ENCODE measurements around the gene EDA. TPM values are rescaled to one million over a fixed set of nuclear protein-coding genes. Genes with fewer than 3 reads are reported as not detected.

EDA gene
- total and polyA plus RNA-seq, 2 donors (not counting 1 experiment from before 2014, with no cell fraction given): 0.04 to 1.2 TPM

DNA sequence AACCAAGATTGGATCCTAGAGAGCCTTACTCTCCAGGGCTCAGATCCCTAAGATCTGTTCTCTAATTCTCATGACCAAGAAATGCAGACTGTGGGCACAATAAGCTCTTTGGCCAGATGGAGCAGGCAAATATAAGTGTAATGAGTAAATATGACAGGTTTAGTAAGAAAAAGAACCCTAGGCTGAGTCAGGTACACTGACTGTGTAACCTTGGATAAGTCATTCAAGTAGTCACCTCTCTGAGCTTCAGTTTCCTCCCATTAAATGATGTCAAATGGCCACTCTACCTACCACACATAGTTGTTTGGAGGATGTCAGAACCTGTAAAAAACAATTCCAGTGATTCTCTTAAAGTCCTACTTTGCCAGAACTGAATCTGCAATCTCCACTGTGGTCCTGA lies 8.3 kb upstream of the EDA start:
- ATAC-seq (ENCODE audit: low read depth) (no peak), DNase-seq (no peak)
- POLR2A ChIA-PET: no interaction called here
- Mint-ChIP-seq H3K4me1 (no peaks in the 10 kb centered on the region), H3K9me3 (ENCODE audit: insufficient read depth) (no peaks in the 10 kb centered on the region), H3K4me3 (no peak overlapping the region), H3K27me3 (peaks cover 2% of the 10 kb centered on the region), H3K27ac (no peak overlapping the region)
- no peak overlapping the region for H3K27ac ChIP-seq (ENCODE audit: low read length in 2 of 2)
- H3K4me2 ChIP-seq (replicated peaks; ENCODE audit: low read depth, low read length, poor library complexity, severe bottlenecking): no peak overlapping the region
- no peaks in the 10 kb centered on the region for H4K20me1 ChIP-seq (ENCODE audit: control insufficient read depth, insufficient read depth, low read length, poor library complexity, severe bottlenecking)
- H3K79me2 ChIP-seq (ENCODE audit: control insufficient read depth, insufficient read depth, low read length): no peaks in the 10 kb centered on the region
- no peaks in the 10 kb centered on the region for H3K4me1 ChIP-seq (ENCODE audit: control insufficient read depth in 2 of 2, insufficient read depth in 2 of 2, low read length in 2 of 2)
- no peak overlapping the region for H2AFZ ChIP-seq (ENCODE audit: insufficient read depth, low read depth, low read length, poor library complexity, severe bottlenecking)
- no peaks in the 10 kb centered on the region for H3K36me3 ChIP-seq (replicated peaks in 1 of 2; ENCODE audit: control extremely low read depth in 1 of 2, control insufficient read depth in 1 of 2, extremely low read depth in 1 of 2, insufficient read depth in 2 of 2, low read length in 1 of 2)
- intact Hi-C loops (cut with micrococcal nuclease): no loop called here
- CTCF ChIA-PET: no interaction called here
- H3K27me3 ChIP-seq (replicated peaks in 1 of 4; ENCODE audit: control extremely low read depth in 1 of 4, control insufficient read depth in 3 of 4, insufficient read depth in 4 of 4, low read length in 3 of 4): no peaks in the 10 kb centered on the region
- TF ChIP-seq, protein P1, sequence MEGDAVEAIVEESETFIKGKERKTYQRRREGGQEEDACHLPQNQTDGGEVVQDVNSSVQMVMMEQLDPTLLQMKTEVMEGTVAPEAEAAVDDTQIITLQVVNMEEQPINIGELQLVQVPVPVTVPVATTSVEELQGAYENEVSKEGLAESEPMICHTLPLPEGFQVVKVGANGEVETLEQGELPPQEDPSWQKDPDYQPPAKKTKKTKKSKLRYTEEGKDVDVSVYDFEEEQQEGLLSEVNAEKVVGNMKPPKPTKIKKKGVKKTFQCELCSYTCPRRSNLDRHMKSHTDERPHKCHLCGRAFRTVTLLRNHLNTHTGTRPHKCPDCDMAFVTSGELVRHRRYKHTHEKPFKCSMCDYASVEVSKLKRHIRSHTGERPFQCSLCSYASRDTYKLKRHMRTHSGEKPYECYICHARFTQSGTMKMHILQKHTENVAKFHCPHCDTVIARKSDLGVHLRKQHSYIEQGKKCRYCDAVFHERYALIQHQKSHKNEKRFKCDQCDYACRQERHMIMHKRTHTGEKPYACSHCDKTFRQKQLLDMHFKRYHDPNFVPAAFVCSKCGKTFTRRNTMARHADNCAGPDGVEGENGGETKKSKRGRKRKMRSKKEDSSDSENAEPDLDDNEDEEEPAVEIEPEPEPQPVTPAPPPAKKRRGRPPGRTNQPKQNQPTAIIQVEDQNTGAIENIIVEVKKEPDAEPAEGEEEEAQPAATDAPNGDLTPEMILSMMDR (IDR thresholded peaks at IDR 0.05): no peak
- TF ChIP-seq EZH2 (IDR thresholded peaks at IDR 0.05; ENCODE audit: borderline replicate concordance, insufficient read depth, low read depth, low read length, poor library complexity, severe bottlenecking): no peak
- no peak overlapping the region for H3K9ac ChIP-seq (ENCODE audit: low read length)
- H3K4me3 ChIP-seq (ENCODE audit: control extremely low read depth in 1 of 5, extremely low read depth in 1 of 5, insufficient read depth in 1 of 5, low read depth in 2 of 5, low read length in 4 of 5): no peak overlapping the region
- H3K9me3 ChIP-seq (ENCODE audit: control extremely low read depth in 1 of 3, control insufficient read depth in 2 of 3, insufficient read depth in 1 of 3, low read length in 2 of 3): no peaks in the 10 kb centered on the region

DNA sequence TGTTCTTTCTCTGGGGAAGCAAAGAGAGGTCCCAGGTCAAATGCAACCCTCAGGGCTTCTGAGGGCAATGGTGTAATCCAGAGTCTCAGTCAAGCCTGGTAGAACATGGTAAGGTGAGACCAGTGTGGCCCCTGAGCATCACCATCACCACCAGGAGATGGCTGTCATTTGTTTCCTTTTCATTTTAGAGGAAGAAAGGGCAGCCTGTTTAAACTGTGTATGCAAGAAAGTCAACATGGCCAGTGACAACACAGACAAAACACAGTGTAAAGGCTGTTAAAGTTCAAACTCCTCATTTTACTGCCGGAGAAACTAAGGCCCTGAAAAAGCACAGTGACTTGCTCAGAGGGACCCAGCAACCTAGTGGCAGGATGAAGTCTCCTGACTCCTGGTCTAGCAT lies 2.0 kb upstream of the EDA start:
- Histone ChIP-seq H3K9ac (ENCODE audit: low read length) (no peak overlapping the region), H3K9me3 (ENCODE audit: control extremely low read depth in 1 of 3, control insufficient read depth in 2 of 3, insufficient read depth in 1 of 3, low read length in 2 of 3) (peaks cover 0 to 3% (median 0%) of the 10 kb centered on the region in 3 donors), H3K27me3 (replicated peaks in 1 of 4; ENCODE audit: control extremely low read depth in 1 of 4, control insufficient read depth in 3 of 4, insufficient read depth in 4 of 4, low read length in 3 of 4) (peaks cover 0 to 16% (median 5%) of the 10 kb centered on the region in 4 experiments), H3K4me2 (replicated peaks; ENCODE audit: low read depth, low read length, poor library complexity, severe bottlenecking) (no peak overlapping the region), H3K27ac (ENCODE audit: low read length in 2 of 2) (no peak overlapping the region), H3K79me2 (ENCODE audit: control insufficient read depth, insufficient read depth, low read length) (no peaks in the 10 kb centered on the region), H3K36me3 (replicated peaks in 1 of 2; ENCODE audit: control extremely low read depth in 1 of 2, control insufficient read depth in 1 of 2, extremely low read depth in 1 of 2, insufficient read depth in 2 of 2, low read length in 1 of 2) (no peaks in the 10 kb centered on the region), H3K4me3 (ENCODE audit: control extremely low read depth in 1 of 5, extremely low read depth in 1 of 5, insufficient read depth in 1 of 5, low read depth in 2 of 5, low read length in 4 of 5) (no peak overlapping the region), H3K4me1 (ENCODE audit: control insufficient read depth in 2 of 2, insufficient read depth in 2 of 2, low read length in 2 of 2) (peaks cover 0 to 7% of the 10 kb centered on the region in 2 donors), H2AFZ (ENCODE audit: insufficient read depth, low read depth, low read length, poor library complexity, severe bottlenecking) (no peak overlapping the region), H4K20me1 (ENCODE audit: control insufficient read depth, insufficient read depth, low read length, poor library complexity, severe bottlenecking) (no peaks in the 10 kb centered on the region)
- intact Hi-C loops (cut with micrococcal nuclease): no loop called here
- Mint-ChIP-seq H3K4me1 (peaks cover 5% of the 10 kb centered on the region), H3K9me3 (ENCODE audit: insufficient read depth) (no peaks in the 10 kb centered on the region), H3K27ac (no peak overlapping the region), H3K27me3 (peaks cover 23% of the 10 kb centered on the region), H3K4me3 (no peak overlapping the region)
- no CpG with 5 or more reads among the region's 1 CpG for WGBS (ENCODE audit: insufficient coverage)
- CTCF ChIA-PET: no interaction called here
- no peak for ATAC-seq (ENCODE audit: low read depth)
- DNase-seq: no peak
- POLR2A ChIA-PET: no interaction called here
- no peak for TF ChIP-seq EZH2 (IDR thresholded peaks at IDR 0.05; ENCODE audit: borderline replicate concordance, insufficient read depth, low read depth, low read length, poor library complexity, severe bottlenecking)
- TF ChIP-seq, protein P1 (IDR thresholded peaks at IDR 0.05): no peak
